NCI-H1930 (cell line): ENCODE data around the gene RAB11FIP4.

Experiments
- DNase-seq, 2 experiments: peaks; one replicate each; lab custom pipeline; 2025; lab: John Stamatoyannopoulos, UW

The RAB11FIP4 gene

GRCh38 chr17:31549121-31549524, 157.6 kb downstream of the RAB11FIP4 start:
- peak in 1 of 2 experiments; percentile 7 for DNase-seq

- peak; percentile 79 to 81 for DNase-seq
These were observed 158.3 kb downstream of the RAB11FIP4 start for GRCh38 chr17:31549525-31550388.

- peak in 1 of 2 experiments; percentile 17 for DNase-seq
These were observed 159.0 kb downstream of the RAB11FIP4 start for GRCh38 chr17:31550389-31551056.

- no peak for DNase-seq
These were observed 161.1 kb downstream of the RAB11FIP4 start for GRCh38 chr17:31552568-31552967.

- no peak for DNase-seq
These were observed 162.0 kb downstream of the RAB11FIP4 start for GRCh38 chr17:31553506-31553905.

- DNase-seq = no peak
These were observed 163.5 kb downstream of the RAB11FIP4 start for GRCh38 chr17:31554930-31555329.

GRCh38 chr17:31556969-31557645, 165.6 kb downstream of the RAB11FIP4 start:
- DNase-seq = no peak

GRCh38 chr17:31558748-31559583, 167.5 kb downstream of the RAB11FIP4 start:
- peak; percentile 49 to 75 for DNase-seq

GRCh38 chr17:31559584-31560501, 168.4 kb downstream of the RAB11FIP4 start:
- no peak for DNase-seq

GRCh38 chr17:31560616-31561235, 169.3 kb downstream of the RAB11FIP4 start:
- no peak for DNase-seq

GRCh38 chr17:31561469-31562375, 170.2 kb downstream of the RAB11FIP4 start:
- DNase-seq = no peak

- DNase-seq = no peak
These were observed 170.9 kb downstream of the RAB11FIP4 start for GRCh38 chr17:31562376-31562840.

GRCh38 chr17:31564291-31564690, 172.8 kb downstream of the RAB11FIP4 start:
- no peak for DNase-seq

- no peak for DNase-seq
These were observed 173.4 kb downstream of the RAB11FIP4 start for GRCh38 chr17:31564883-31565301.

- no peak for DNase-seq
These were observed 174.2 kb downstream of the RAB11FIP4 start for GRCh38 chr17:31565652-31566051.

- DNase-seq = no peak
These were observed 174.9 kb downstream of the RAB11FIP4 start for GRCh38 chr17:31566247-31566991.

GRCh38 chr17:31566992-31567373, 175.5 kb downstream of the RAB11FIP4 start:
- DNase-seq = no peak

- no peak for DNase-seq
These were observed 176.6 kb downstream of the RAB11FIP4 start for GRCh38 chr17:31568121-31568520.
